ENCODE data around the gene PRSS57. TPM values are rescaled to one million over a fixed set of nuclear protein-coding genes. Genes with fewer than 3 reads are reported as not detected.

Gene PRSS57
- total and polyA plus RNA-seq, 2 donors (not counting 1 experiment from before 2014, with no cell fraction given): not detected

GRCh38 chr19:685454-685931 is 9.8 kb downstream of the PRSS57 start:
- CTCF ChIA-PET: no interaction called here
- DNase-seq (no peak), ATAC-seq (ENCODE audit: low read depth) (no peak)
- no peak overlapping the region for H3K4me3 Mint-ChIP-seq
- 77% methylated on average over 29 of the region's 31 CpGs for WGBS (ENCODE audit: insufficient coverage)
- Histone ChIP-seq H3K4me2 (replicated peaks; ENCODE audit: low read depth, low read length, poor library complexity, severe bottlenecking) (no peak overlapping the region), H3K9me3 (ENCODE audit: control extremely low read depth in 1 of 3, control insufficient read depth in 2 of 3, insufficient read depth in 1 of 3, low read length in 2 of 3) (peaks cover 0 to 22% (median 0%) of the 10 kb centered on the region in 3 donors), H2AFZ (ENCODE audit: insufficient read depth, low read depth, low read length, poor library complexity, severe bottlenecking) (no peak overlapping the region), H4K20me1 (ENCODE audit: control insufficient read depth, insufficient read depth, low read length, poor library complexity, severe bottlenecking) (no peaks in the 10 kb centered on the region), H3K36me3 (replicated peaks in 1 of 2; ENCODE audit: control extremely low read depth in 1 of 2, control insufficient read depth in 1 of 2, extremely low read depth in 1 of 2, insufficient read depth in 2 of 2, low read length in 1 of 2) (no peaks in the 10 kb centered on the region), H3K27me3 (replicated peaks in 1 of 4; ENCODE audit: control extremely low read depth in 1 of 4, control insufficient read depth in 3 of 4, insufficient read depth in 4 of 4, low read length in 3 of 4) (no peaks in the 10 kb centered on the region), H3K27ac (ENCODE audit: low read length in 2 of 2) (no peak overlapping the region), H3K4me3 (ENCODE audit: control extremely low read depth in 1 of 5, extremely low read depth in 1 of 5, insufficient read depth in 1 of 5, low read depth in 2 of 5, low read length in 4 of 5) (no peak overlapping the region), H3K79me2 (ENCODE audit: control insufficient read depth, insufficient read depth, low read length) (no peaks in the 10 kb centered on the region), H3K9ac (ENCODE audit: low read length) (no peak overlapping the region), H3K4me1 (ENCODE audit: control insufficient read depth in 2 of 2, insufficient read depth in 2 of 2, low read length in 2 of 2) (peaks cover 0 to 12% of the 10 kb centered on the region in 2 donors)
- POLR2A ChIA-PET: no interaction called here
- peaks cover 2% of the 10 kb centered on the region for H3K4me1 Mint-ChIP-seq
- no peak overlapping the region for H3K27ac Mint-ChIP-seq
- no peaks in the 10 kb centered on the region for H3K9me3 Mint-ChIP-seq (ENCODE audit: insufficient read depth)
- H3K27me3 Mint-ChIP-seq: no peaks in the 10 kb centered on the region
- TF ChIP-seq EZH2 (IDR thresholded peaks at IDR 0.05; ENCODE audit: borderline replicate concordance, insufficient read depth, low read depth, low read length, poor library complexity, severe bottlenecking): no peak
- TF ChIP-seq CTCF (IDR thresholded peaks at IDR 0.05): no peak
- intact Hi-C loops (cut with micrococcal nuclease): no loop called here

- Mint-ChIP-seq H3K4me1 (peaks cover 6% of the 10 kb centered on the region), H3K27me3 (no peaks in the 10 kb centered on the region), H3K9me3 (ENCODE audit: insufficient read depth) (no peaks in the 10 kb centered on the region), H3K4me3 (no peak overlapping the region), H3K27ac (no peak overlapping the region)
- no peak for DNase-seq
- Histone ChIP-seq H4K20me1 (ENCODE audit: control insufficient read depth, insufficient read depth, low read length, poor library complexity, severe bottlenecking) (peaks cover 14% of the 10 kb centered on the region), H3K4me3 (ENCODE audit: control extremely low read depth in 1 of 5, extremely low read depth in 1 of 5, insufficient read depth in 1 of 5, low read depth in 2 of 5, low read length in 4 of 5) (no peak overlapping the region), H3K4me2 (replicated peaks; ENCODE audit: low read depth, low read length, poor library complexity, severe bottlenecking) (no peak overlapping the region), H3K4me1 (ENCODE audit: control insufficient read depth in 2 of 2, insufficient read depth in 2 of 2, low read length in 2 of 2) (peaks cover 6 to 21% of the 10 kb centered on the region in 2 donors), H2AFZ (ENCODE audit: insufficient read depth, low read depth, low read length, poor library complexity, severe bottlenecking) (no peak overlapping the region), H3K27me3 (replicated peaks in 1 of 4; ENCODE audit: control extremely low read depth in 1 of 4, control insufficient read depth in 3 of 4, insufficient read depth in 4 of 4, low read length in 3 of 4) (peaks cover 0 to 8% (median 0%) of the 10 kb centered on the region in 4 experiments), H3K36me3 (replicated peaks in 1 of 2; ENCODE audit: control extremely low read depth in 1 of 2, control insufficient read depth in 1 of 2, extremely low read depth in 1 of 2, insufficient read depth in 2 of 2, low read length in 1 of 2) (no peaks in the 10 kb centered on the region), H3K9me3 (ENCODE audit: control extremely low read depth in 1 of 3, control insufficient read depth in 2 of 3, insufficient read depth in 1 of 3, low read length in 2 of 3) (peaks cover 0 to 29% (median 0%) of the 10 kb centered on the region in 3 donors), H3K9ac (ENCODE audit: low read length) (no peak overlapping the region), H3K27ac (ENCODE audit: low read length in 2 of 2) (no peak overlapping the region), H3K79me2 (ENCODE audit: control insufficient read depth, insufficient read depth, low read length) (no peaks in the 10 kb centered on the region)
- no peak for ATAC-seq (ENCODE audit: low read depth)
- ChIA-PET POLR2A (no interaction called here), CTCF (no interaction called here)
- 92% methylated on average over 20 of the region's 25 CpGs for WGBS (ENCODE audit: insufficient coverage)
- TF ChIP-seq EZH2 (IDR thresholded peaks at IDR 0.05; ENCODE audit: borderline replicate concordance, insufficient read depth, low read depth, low read length, poor library complexity, severe bottlenecking) (no peak), CTCF (IDR thresholded peaks at IDR 0.05) (no peak)
- intact Hi-C loops (cut with micrococcal nuclease): no loop called here
Observed at GRCh38 chr19:682678-683320, 12.5 kb downstream of the PRSS57 start.

Measured in B cell (primary cell).